SK-N-SH (cell line): ENCODE measurements around the gene PEA15. TPM values are rescaled to one million over a fixed set of nuclear protein-coding genes. Genes with fewer than 3 reads are reported as not detected.

Experiments
- CTCF ChIA-PET: fragments of 300-600, 350-600 bp; formaldehyde crosslinking; extraction: SDS; loops from one replicate; lab custom pipeline; 2021; lab: Yijun Ruan, JAX
- POLR2A ChIA-PET: fragments of 350-600 bp; sonication (Branson Sonifier 250); formaldehyde crosslinking; extraction: SDS; loops from one replicate; lab custom pipeline; 2020; ENCODE audit warnings: antibody characterized with exemption, inconsistent platforms; lab: Yijun Ruan, JAX
- DNase-seq: peaks from one replicate; pipeline ENCODE4 v3.0.0; 2012
- H2AFZ ChIP-seq: fragments of 200-600 bp; sonication (generic); 2 replicates; pipeline ENCODE4 v1.8.1; 2016; ENCODE audit warnings: antibody characterized with exemption, mild to moderate bottlenecking, low read depth
- H3F3A ChIP-seq: fragments of 200-600 bp; sonication (generic); replicated peaks from 2 replicates; pipeline ENCODE3; 2016; ENCODE audit warnings: antibody characterized with exemption, mild to moderate bottlenecking; ENCODE audit not compliant: insufficient read depth
- H3K27ac ChIP-seq, 2 experiments: fragments of 200-500 bp in 1 of 2; fragments of 200-600 bp in 1 of 2; sonication (Bioruptor generic) in 1 of 2; sonication (generic), shearing (Covaris generic) in 1 of 2; 2 replicates each; pipeline versions ENCODE4 v1.5.1 to v1.6.1; 2014 to 2016; ENCODE audit warnings: low read depth in 2 of 2, inconsistent platforms in 1 of 2, low read length in 1 of 2, mild to moderate bottlenecking in 1 of 2, mixed read lengths in 1 of 2
- H3K27me3 ChIP-seq: fragments of 200-600 bp; sonication (generic), shearing (Covaris generic); 2 replicates; pipeline ENCODE4 v1.6.1; 2016; ENCODE audit warnings: mixed run types; ENCODE audit not compliant: insufficient read depth
- H3K36me3 ChIP-seq, 2 experiments: fragments of 200-500 bp in 1 of 2; fragments of 200-600 bp in 1 of 2; sonication (Bioruptor generic) in 1 of 2; sonication (generic) in 1 of 2; replicated peaks in 1 of 2; 2 replicates each; pipeline versions ENCODE3 to v1.5.1; 2014 to 2016; ENCODE audit warnings: low read length in 1 of 2, mild to moderate bottlenecking in 1 of 2; ENCODE audit not compliant: insufficient read depth in 2 of 2, control insufficient read depth in 1 of 2
- H3K4me1 ChIP-seq, 2 experiments: fragments of 200-500 bp in 1 of 2; fragments of 200-600 bp in 1 of 2; sonication (Bioruptor generic) in 1 of 2; sonication (generic), shearing (Covaris generic) in 1 of 2; 2 replicates each; pipeline versions ENCODE4 v1.5.1 to v1.6.1; 2014 to 2016; ENCODE audit warnings: low read depth in 1 of 2, low read length in 1 of 2, mixed run types in 1 of 2; ENCODE audit not compliant: insufficient read depth in 2 of 2, control insufficient read depth in 1 of 2
- H3K4me2 ChIP-seq: fragments of 200-600 bp; sonication (generic), shearing (Covaris generic); 2 replicates; pipeline ENCODE4 v1.6.1; 2017; ENCODE audit warnings: mixed run types
- H3K4me3 ChIP-seq, 2 experiments: fragments of 200-500 bp in 1 of 2; fragments of 200-600 bp in 1 of 2; sonication (Bioruptor generic) in 1 of 2; sonication (generic), shearing (Covaris generic) in 1 of 2; 2 replicates each; pipeline versions ENCODE4 v1.5.1 to v1.8.1; 2014 to 2016; ENCODE audit warnings: low read depth in 2 of 2, inconsistent platforms in 1 of 2, low read length in 1 of 2, mild to moderate bottlenecking in 1 of 2, mixed read lengths in 1 of 2, moderate library complexity in 1 of 2
- H3K79me2 ChIP-seq: fragments of 200-600 bp; sonication (generic); 2 replicates; pipeline ENCODE4 v1.8.1; 2017; ENCODE audit warnings: mild to moderate bottlenecking; ENCODE audit not compliant: insufficient read depth
- H3K9ac ChIP-seq: fragments of 200-600 bp; sonication (generic); 2 replicates; pipeline ENCODE4 v1.6.1; 2017; ENCODE audit warnings: mixed run types
- H3K9me2 ChIP-seq: fragments of 200-600 bp; sonication (generic); 2 replicates; pipeline ENCODE4 v1.6.1; 2017; ENCODE audit warnings: mixed run types
- H3K9me3 ChIP-seq: fragments of 200-600 bp; sonication (generic); 2 replicates; pipeline ENCODE4 v1.6.1; 2017; ENCODE audit warnings: mixed run types, mild to moderate bottlenecking, moderate library complexity
- H4K20me1 ChIP-seq: fragments of 200-600 bp; sonication (generic); 2 replicates; pipeline ENCODE4 v1.6.1; 2017; ENCODE audit warnings: mild to moderate bottlenecking, mixed run types; ENCODE audit not compliant: insufficient read depth
- CHD2 ChIP-seq: fragments of 150-350 bp; IDR thresholded peaks from 2 replicates; pipeline ENCODE4 v1.6.1; 2018; ENCODE audit warnings: low read length; ENCODE audit not compliant: partially characterized antibody
- EP300 ChIP-seq, 2 experiments: IDR thresholded peaks; 2 replicates each; pipeline versions ENCODE4 v1.4.0 to v1.6.1; 2012; ENCODE audit warnings: borderline replicate concordance in 1 of 2, low read depth in 1 of 2, low read length in 1 of 2
- EZH2phosphoT487 ChIP-seq: fragments of 200-600 bp; sonication (generic); IDR thresholded peaks from 2 replicates; pipeline ENCODE4 v1.6.1; 2017; ENCODE audit warnings: low read depth, mixed run types, mild to moderate bottlenecking, antibody characterized with exemption, moderate library complexity, borderline replicate concordance
- FOXM1 ChIP-seq: IDR thresholded peaks from 2 replicates; pipeline ENCODE4 v1.4.0; 2012; ENCODE audit warnings: low read depth, mild to moderate bottlenecking
- GATA2 ChIP-seq: sonication (generic); formaldehyde crosslinking; IDR thresholded peaks from 2 replicates; pipeline ENCODE4 v1.5.0; 2020; ENCODE audit warnings: mild to moderate bottlenecking, missing genetic modification reagents
- RAD21 ChIP-seq: IDR thresholded peaks from 2 replicates; pipeline ENCODE4 v1.6.1; 2012; ENCODE audit warnings: mild to moderate bottlenecking, low read length
- SIN3A ChIP-seq: IDR thresholded peaks from 2 replicates; pipeline ENCODE4 v1.6.1; 2012; ENCODE audit warnings: low read depth, mild to moderate bottlenecking, low read length, moderate library complexity, borderline replicate concordance
- TAF1 ChIP-seq: IDR thresholded peaks from 2 replicates; pipeline ENCODE4 v1.6.1; 2012; ENCODE audit warnings: low read depth, mild to moderate bottlenecking, low read length, moderate library complexity, borderline replicate concordance
- TCF12 ChIP-seq: IDR thresholded peaks from 2 replicates; pipeline ENCODE4 v1.4.0; 2012
- TEAD4 ChIP-seq: IDR thresholded peaks from 2 replicates; pipeline ENCODE4 v1.4.0; 2012; ENCODE audit warnings: mild to moderate bottlenecking, borderline replicate concordance; ENCODE audit not compliant: insufficient read depth
- WGBS: methylation state at CpG from one replicate; pipeline ENCODE4 v1.1.6; 2017; ENCODE audit warnings: low lambda C conversion rate; 5-methylcytosine and 5-hydroxymethylcytosine counted together
- polyA plus RNA-seq, 3 experiments: library from polyadenylated mRNA; depleted of rRNA; stranded (reverse); fragments of >200 nt; gene quantifications; 2 replicates each; pipeline ENCODE4 v1.2.3, GENCODE V29; 2012
- TF ChIP-seq, protein P1 (sequence below): fragments of 150-350 bp; IDR thresholded peaks from 2 replicates; pipeline ENCODE4 v1.6.1; 2017; ENCODE audit warnings: antibody characterized with exemption, low read length, low read depth, borderline replicate concordance
- TF ChIP-seq, protein P2 (sequence below): fragments of 200-600 bp; sonication (generic); IDR thresholded peaks from 2 replicates; pipeline ENCODE4 v1.6.1; 2017; ENCODE audit warnings: antibody characterized with exemption, mild to moderate bottlenecking, moderate library complexity
- TF ChIP-seq, protein P3 (sequence below): fragments of 150-350 bp; IDR thresholded peaks from 2 replicates; pipeline ENCODE4 v1.6.1; 2016; ENCODE audit warnings: mild to moderate bottlenecking, low read depth, low read length

Gene PEA15
- polyA plus RNA-seq, 1 of the 3 experiments (the other 2 are of a cell fraction): 322 TPM

DNA sequence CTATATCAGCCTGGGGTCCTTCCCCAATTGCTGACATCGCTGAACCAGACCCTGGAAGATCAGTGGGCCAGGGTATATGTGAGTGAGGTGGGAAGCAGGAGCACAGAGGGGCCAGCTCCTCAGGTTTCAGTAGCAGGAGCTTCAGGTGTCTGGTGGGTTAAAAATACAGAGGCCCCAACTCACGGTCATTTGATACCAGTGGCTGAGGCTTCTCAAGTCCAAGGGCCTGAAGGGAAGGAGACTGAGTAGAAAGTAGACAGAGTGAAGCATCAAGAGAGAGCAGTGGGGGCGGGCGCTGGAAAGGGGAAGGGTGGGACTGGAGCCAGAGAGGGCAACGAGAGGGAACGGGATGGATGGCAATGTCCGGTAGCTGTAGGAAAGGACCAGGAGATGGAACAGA is 16.8 kb upstream of the PEA15 start:
- no peaks in the 10 kb centered on the region for H4K20me1 ChIP-seq
- H3K9me2 ChIP-seq: no peaks in the 10 kb centered on the region
- ChIA-PET CTCF (interaction anchor here (1.3 to 7.5 kb wide), 5 partner anchors 31 to 103 kb away, joined by 6 to 293 read pairs (median 11); no protein-coding TSS in a partner anchor), POLR2A (no interaction called here)
- no peak overlapping the region for H3K4me3 ChIP-seq
- H3K4me2 ChIP-seq: no peak overlapping the region
- 72% methylated on average over 7 of the region's 7 CpGs for WGBS
- H3K9me3 ChIP-seq: no peaks in the 10 kb centered on the region
- no peak overlapping the region for H3K9ac ChIP-seq
- H3K27me3 ChIP-seq: no peaks in the 10 kb centered on the region
- peaks cover 3% of the 10 kb centered on the region in 2 experiments; a peak in 2 of 4 replicates for H3K4me1 ChIP-seq
- no peaks in the 10 kb centered on the region for H3K36me3 ChIP-seq
- H3K27ac ChIP-seq: no peak overlapping the region
- no peaks in the 10 kb centered on the region for H3F3A ChIP-seq
- H2AFZ ChIP-seq: no peak overlapping the region
- DNase-seq: no peak
- TF ChIP-seq GATA2 (CRISPR knock-in tag) (no peak), SIN3A (no peak), TAF1 (no peak), FOXM1 (no peak), TCF12 (no peak), CHD2 (no peak), EP300 (IDR thresholded peaks at IDR 0.05; ENCODE audit: borderline replicate concordance in 1 of 2, low read depth in 1 of 2, low read length in 1 of 2) (no peak), EZH2phosphoT487 (no peak), TEAD4 (no peak), RAD21 (no peak)
- TF ChIP-seq, protein P1, sequence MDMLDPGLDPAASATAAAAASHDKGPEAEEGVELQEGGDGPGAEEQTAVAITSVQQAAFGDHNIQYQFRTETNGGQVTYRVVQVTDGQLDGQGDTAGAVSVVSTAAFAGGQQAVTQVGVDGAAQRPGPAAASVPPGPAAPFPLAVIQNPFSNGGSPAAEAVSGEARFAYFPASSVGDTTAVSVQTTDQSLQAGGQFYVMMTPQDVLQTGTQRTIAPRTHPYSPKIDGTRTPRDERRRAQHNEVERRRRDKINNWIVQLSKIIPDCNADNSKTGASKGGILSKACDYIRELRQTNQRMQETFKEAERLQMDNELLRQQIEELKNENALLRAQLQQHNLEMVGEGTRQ: no peak
- TF ChIP-seq, protein P2, sequence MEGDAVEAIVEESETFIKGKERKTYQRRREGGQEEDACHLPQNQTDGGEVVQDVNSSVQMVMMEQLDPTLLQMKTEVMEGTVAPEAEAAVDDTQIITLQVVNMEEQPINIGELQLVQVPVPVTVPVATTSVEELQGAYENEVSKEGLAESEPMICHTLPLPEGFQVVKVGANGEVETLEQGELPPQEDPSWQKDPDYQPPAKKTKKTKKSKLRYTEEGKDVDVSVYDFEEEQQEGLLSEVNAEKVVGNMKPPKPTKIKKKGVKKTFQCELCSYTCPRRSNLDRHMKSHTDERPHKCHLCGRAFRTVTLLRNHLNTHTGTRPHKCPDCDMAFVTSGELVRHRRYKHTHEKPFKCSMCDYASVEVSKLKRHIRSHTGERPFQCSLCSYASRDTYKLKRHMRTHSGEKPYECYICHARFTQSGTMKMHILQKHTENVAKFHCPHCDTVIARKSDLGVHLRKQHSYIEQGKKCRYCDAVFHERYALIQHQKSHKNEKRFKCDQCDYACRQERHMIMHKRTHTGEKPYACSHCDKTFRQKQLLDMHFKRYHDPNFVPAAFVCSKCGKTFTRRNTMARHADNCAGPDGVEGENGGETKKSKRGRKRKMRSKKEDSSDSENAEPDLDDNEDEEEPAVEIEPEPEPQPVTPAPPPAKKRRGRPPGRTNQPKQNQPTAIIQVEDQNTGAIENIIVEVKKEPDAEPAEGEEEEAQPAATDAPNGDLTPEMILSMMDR: no peak
- TF ChIP-seq, protein P3, sequence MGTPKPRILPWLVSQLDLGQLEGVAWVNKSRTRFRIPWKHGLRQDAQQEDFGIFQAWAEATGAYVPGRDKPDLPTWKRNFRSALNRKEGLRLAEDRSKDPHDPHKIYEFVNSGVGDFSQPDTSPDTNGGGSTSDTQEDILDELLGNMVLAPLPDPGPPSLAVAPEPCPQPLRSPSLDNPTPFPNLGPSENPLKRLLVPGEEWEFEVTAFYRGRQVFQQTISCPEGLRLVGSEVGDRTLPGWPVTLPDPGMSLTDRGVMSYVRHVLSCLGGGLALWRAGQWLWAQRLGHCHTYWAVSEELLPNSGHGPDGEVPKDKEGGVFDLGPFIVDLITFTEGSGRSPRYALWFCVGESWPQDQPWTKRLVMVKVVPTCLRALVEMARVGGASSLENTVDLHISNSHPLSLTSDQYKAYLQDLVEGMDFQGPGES: no peak
- H3K79me2 ChIP-seq: no peaks in the 10 kb centered on the region
